HG03159 (cell line): ENCODE data around the gene GDF10.

Experiments used
- ATAC-seq: cut with Tn5 transposase; IDR thresholded peaks from one replicate; pipeline ENCODE4 v1.9.1; 2021; ENCODE audit warnings: mild to moderate bottlenecking, moderate library complexity; ENCODE audit not compliant: unreplicated experiment

The GDF10 gene

DNA sequence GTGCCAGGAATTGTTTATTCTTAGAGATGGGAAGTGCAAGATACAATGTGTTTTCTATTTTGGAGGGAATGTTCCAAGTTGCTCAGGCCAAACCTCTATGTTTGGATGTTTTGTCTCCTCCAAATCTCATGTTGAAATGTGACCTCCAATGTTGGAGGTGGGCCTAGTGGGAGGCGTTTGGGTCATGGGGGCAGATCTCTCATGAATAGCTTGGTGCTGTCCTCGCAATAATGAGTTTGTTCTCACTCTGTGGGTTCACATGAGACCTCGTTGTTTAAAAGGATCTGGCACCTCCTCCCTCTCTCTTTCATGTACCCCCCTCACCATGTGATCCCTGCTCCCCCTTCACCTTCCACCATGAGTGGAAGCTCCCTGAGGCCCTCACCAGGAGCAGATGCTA lies 8.3 kb upstream of the GDF10 start:
- no peak for ATAC-seq

DNA sequence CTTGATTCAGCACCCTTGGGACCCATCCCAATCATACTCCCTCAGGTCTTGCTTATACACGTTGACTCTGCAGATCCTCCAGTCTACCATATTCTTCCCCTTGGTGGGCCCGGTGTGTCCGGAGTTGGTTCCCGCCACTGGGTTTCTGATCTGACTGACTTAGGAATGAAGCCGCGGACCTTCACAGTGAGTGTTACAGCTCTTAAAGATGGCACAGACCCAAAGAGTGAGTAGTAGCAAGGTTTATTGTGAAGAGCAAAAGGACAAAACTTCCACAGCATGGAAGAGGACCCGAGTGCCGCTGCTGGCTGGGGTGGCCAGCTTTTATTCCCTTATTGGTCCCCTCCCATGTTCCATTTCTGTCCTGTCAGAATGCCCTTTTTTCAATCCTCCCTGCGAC lies 5.9 kb upstream of the GDF10 start:
- no peak for ATAC-seq

DNA sequence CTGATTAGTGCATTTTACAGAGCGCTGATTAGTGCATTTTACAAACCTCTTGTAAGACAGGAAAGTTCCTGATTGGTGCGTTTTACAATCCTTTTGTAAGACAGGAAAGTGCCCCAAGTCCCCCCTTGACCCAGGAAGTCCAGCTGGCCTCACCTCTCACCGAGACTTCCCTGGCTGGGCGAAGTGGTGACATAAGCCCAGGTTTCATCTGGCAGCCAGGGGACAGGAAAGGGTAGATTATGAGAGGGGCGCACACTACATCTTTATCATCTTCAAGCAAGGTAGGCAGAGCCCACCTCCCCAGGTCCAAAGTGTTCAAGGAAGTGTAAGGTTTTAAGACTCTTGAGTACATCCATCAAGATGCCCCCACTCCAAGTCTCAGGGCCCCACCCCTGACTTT lies 5.5 kb upstream of the GDF10 start:
- ATAC-seq: no peak

DNA sequence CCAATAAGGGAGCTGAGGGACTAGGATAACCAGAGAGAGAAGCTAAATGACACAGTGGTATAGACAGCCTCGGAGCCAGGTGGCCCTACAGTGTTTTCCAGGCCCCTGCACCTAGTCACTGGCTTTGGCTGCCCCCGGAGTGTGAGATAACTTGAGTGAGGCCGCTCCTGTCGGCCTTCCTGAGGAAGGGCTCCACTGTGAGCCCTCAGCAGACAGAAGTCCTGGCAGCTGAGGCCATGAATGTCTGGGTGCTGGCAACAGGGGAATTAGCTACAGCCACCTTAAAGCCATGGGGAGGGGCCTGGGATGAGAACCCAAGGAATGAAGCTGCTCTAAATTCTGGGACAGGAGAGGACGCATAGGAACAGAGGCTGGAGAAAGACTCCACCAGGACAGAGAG lies 4.6 kb upstream of the GDF10 start:
- no peak for ATAC-seq

DNA sequence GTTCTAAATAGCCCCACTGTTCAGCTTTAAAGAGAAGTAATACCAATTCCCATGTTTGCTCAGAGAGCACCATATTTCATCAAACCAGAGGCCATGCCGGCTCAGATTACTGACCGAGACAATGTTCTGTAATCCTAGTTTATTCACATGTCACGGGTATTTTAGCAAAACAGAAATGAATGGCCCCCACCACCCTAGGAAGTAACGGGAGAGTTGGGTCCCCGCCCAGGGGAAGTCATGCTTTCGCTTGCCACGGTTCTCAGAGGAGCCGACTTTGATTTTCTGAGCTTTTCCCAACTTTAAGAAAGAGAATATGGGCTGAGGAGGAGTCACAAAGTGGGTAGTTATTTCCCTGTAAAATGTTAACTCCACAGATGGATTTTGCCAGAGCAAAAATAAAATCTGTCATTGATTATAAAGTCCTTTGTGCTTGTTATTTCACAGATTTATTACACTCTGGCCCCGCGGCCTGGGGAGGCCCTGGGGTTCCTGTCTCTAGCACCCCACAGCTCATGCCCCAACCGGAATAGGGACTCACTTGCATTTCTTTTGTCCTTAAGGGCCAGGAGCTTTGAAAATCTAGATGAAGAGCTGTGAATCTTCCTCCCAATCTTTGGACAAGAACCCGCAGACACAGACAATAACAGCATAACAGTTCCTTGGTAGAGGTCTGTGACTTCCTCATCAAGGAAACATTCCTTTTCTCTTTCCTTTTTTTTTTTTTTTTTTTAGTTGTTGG lies 3.7 kb upstream of the GDF10 start:
- no peak for ATAC-seq

DNA sequence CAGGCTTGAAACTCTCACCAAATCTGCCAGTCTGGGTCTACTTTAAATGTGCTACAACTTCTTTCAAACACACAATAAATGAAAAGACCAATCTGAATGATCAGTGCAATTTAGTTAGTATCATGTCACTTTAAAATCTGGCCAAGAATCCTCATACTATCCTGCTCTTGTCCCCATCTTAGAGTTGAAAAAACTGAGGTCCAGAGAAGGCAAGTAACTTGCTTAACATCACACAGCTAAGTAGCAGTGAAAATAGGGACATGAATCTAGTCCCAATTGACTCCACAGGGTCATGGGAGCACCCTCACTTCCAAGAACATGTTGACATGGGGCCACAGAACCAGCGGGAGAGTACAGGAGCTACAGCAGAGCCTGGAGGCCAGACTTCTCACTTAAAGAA lies 3.1 kb upstream of the GDF10 start:
- ATAC-seq: no peak

DNA sequence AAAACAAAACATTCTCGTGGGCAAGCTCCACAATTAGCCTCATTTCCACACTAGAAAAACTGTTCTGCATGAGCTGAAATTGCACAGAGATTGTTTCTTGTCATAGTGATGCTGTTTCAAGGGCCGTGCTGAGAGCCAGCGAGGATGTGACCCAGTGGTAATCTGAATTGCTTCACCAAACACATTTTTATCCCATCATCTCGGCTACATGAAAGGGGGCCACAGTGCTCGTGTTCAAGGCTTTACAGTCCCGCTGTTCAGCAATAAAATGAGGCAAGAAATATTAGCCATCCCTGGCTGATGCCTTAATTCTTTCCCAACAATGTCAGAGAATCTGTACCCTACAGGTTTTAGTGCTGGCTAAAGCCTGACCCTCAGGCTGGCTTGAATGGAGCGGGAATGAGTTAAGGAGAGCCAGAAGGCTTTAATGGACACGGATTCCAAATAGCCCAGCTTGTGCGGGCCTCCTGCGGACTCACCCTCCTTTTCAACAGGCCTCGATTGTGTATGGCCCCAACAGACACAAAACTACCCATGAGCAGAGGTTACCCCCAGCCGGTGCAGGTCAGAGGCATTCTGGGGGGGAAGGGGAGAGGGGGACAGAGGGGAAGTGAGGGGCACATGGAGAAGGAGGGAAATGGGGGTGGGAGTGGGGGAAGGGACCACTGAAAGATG lies 2.0 kb upstream of the GDF10 start:
- no peak for ATAC-seq

DNA sequence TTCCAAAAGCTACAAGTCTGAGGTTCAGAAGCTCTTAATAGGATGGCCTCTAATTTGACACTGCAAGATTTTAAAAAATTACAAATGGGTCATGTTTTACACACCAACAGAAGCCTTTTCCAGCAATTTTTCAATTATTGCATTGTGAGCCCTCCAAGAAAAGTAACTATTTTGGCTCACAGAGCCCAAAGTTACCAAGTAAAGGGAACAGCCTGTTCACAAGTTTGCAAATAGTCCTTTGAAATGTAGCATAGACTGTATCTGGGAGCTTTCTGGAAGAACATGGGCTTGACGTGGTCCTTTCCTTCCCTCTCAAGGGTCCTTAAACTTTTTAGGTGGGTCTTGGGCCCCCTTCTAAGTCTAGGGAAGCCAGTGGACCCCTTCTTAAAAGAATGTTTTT lies 1.3 kb upstream of the GDF10 start:
- no peak for ATAC-seq

DNA sequence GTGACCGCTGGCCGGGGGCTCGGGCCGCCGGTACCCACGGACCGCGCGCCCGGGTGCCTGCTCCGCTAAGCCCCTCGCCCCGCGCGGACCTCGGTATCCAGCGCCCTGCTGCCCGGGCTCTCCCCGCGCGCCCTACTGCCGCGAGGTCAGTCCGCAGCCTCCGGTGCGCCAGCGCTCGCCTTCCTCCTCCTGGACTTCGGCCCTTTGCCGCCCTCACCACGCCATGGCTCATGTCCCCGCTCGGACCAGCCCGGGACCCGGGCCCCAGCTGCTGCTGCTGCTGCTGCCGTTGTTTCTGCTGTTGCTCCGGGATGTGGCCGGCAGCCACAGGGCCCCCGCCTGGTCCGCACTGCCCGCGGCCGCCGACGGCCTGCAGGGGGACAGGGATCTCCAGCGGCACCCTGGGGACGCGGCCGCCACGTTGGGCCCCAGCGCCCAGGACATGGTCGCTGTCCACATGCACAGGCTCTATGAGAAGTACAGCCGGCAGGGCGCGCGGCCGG lies 483 bp downstream of the GDF10 start:
- no peak for ATAC-seq

DNA sequence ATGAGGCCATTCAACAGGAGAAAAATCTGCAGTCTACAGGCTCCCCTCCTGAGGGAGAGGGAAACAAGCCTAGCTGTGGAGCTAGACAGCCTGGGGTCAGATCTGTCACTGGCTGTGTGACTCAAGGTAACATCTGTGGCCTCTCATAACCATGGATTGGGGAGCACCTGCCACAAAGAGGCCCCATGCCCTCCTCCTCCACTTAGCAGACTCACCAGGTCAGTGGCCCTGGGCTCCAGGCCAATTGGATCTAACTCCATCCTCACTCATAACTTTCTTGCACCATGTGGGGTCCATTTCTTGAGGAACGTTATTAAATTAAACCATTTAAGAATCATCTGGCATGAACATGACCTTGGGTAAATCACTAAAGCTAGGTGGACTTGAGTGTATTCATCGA lies 1.8 kb downstream of the GDF10 start:
- no peak for ATAC-seq

DNA sequence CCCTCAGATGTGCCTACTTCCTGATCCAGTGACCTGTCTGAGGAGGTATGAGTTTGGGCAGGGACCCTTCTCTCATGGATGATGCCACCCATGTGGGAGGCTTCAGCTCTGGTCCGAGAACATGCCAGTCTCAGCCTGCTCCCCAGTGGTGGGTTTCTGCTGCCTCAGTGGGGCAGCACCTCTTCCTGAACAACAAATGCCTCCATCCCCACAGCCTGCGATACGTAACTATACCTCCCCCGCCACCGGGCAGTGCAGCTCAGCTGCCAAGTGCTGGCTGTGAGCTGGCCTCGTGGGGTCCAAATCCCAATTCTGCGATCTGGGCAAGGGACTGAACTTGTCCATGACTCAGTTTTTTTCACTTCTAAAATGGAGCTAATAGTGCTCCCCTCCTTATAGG lies 3.1 kb downstream of the GDF10 start:
- ATAC-seq: no peak

DNA sequence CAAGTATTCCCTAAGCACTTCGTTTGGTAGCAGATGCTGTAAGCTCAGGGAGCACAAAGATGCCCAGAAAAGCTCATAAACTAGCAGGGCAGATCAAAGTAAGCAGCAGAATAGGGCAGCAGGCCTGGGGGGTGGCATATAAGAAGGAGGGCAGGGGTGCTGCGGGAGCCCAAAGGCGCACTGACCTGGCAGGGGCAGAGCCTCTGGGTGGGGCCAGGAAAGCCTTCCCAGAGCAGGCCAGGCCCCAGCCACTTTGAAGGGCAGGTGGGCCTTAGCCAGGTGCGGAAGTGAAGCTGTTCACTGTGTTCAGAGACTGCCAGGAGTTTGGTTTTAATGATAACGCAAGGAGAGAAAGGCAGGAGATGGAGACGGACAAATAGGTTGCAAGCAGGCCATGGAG lies 3.9 kb downstream of the GDF10 start:
- no peak for ATAC-seq

DNA sequence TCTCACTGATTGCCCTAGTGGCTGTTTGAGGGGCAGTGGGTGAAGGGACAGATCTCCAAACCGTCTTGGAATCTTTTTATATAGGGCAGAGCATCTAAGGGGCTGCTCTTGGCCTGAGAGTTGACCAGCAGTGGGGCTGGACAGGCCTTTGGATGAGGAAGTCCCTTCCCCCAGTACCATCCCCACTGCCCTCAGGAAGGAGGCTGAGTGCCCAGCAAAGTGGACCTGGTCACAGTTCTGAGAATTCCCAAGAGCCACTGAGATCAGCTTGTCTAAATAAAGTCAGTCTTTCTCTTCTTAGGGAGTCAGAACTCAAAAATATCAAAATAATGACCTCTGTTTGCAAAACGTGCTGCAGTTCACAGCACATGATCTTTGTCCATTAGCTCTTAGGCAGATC lies 5.6 kb downstream of the GDF10 start:
- ATAC-seq: no peak

DNA sequence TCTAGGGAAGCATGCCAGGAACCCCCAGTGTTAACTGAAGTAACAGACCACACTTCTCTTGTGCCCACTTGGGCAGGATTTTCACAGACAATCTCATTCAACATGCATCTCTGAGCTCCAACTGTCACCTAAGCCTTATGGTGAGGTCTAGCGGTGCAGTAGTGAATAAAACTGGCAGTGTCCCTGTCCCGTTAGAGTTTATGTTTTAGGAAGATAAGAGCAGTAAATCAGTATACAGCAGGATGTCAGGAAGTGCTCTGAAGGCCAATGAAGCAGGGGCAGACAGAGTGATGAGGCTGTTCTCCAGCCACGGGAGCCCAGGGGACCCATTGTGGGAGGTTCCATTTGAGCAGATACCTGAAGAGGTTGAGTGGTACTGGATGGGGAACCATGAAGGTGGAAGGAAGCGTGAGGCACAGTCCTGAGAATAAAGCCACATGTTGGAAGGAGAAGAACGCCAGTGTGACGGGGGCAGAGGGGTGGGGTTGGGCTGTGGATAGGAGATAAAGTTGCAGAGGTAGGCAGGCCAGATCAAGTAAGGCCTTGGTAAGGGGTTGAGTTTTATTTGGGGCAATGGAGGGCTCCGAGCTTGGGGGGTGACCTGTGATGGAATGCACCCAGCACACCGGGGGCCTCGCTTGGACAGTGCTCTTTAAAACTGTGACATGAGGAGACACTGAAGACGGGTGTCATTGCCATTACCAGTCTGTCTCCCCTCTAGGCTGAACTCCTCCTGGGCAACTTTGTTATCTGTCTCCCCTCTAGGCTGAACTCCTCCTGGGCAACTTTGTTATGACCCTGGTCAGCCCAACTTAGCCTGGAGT lies 6.6 kb downstream of the GDF10 start:
- no peak for ATAC-seq

DNA sequence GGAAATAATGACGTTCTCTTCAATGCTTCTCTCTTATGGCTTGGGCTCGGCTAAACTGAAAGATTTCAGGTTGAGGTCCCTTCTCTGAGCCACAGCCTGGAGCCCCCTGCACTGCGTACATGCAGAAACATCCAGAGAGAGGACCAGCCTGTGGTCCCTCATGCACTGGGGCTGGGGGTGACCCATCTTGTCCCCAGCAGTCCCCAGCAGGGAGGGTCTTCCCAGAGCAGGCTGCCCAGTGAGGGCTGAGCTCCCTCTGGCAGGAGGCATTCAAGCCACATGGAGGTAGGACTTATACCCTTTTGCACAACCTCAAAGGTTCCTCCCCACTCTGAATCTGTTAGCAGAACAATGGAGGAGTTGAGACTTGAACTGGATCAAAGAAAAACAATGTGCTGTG lies 7.4 kb downstream of the GDF10 start:
- no peak for ATAC-seq

DNA sequence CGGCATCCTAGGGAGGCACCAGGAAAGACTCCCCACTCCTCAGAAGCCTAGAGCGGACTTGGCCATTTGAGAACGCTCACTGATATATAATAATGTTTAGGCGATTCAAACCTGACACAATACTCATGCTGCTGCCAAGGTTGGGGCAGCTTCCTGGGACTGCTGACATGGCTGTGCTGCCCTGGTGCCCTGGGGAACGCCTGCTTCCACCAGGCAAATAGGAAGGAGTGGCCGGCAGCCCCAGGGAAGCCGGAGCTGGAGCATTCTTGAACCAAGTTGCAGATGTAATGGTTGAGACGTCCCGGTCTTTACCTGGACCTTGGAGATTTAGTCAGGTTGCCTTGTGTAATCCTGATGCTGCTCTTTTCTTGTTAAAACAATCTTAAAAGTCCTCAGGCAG lies 8.8 kb downstream of the GDF10 start:
- ATAC-seq: no peak

DNA sequence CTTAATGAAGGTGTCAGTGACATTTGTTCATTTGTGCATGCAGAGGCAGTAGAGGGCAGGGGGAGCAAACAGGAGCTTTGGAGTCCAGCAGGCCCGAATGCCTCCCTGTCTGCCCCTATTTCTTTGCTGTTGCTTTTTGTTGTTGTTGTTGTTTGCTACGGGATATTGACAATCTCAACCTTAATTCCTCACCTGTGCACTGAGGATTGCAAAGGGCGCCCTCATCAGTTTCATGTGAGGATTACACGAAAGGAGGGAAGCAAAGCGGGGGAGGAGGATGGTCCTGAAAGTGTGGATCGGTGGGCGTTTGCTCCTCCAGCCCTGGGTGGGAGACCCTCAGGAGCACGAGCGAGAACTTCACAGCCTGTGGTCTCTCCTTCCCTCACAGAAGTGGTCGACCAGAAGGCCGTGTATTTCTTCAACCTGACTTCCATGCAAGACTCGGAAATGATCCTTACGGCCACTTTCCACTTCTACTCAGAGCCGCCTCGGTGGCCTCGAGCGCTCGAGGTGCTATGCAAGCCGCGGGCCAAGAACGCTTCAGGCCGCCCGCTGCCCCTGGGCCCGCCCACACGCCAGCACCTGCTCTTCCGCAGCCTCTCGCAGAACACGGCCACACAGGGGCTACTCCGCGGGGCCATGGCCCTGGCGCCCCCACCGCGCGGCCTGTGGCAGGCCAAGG lies 9.6 kb downstream of the GDF10 start:
- no peak for ATAC-seq

DNA sequence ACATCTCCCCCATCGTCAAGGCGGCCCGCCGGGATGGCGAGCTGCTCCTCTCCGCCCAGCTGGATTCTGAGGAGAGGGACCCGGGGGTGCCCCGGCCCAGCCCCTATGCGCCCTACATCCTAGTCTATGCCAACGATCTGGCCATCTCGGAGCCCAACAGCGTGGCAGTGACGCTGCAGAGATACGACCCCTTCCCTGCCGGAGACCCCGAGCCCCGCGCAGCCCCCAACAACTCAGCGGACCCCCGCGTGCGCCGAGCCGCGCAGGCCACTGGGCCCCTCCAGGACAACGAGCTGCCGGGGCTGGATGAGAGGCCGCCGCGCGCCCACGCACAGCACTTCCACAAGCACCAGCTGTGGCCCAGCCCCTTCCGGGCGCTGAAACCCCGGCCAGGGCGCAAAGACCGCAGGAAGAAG lies 10.1 kb downstream of the GDF10 start:
- no peak for ATAC-seq

DNA sequence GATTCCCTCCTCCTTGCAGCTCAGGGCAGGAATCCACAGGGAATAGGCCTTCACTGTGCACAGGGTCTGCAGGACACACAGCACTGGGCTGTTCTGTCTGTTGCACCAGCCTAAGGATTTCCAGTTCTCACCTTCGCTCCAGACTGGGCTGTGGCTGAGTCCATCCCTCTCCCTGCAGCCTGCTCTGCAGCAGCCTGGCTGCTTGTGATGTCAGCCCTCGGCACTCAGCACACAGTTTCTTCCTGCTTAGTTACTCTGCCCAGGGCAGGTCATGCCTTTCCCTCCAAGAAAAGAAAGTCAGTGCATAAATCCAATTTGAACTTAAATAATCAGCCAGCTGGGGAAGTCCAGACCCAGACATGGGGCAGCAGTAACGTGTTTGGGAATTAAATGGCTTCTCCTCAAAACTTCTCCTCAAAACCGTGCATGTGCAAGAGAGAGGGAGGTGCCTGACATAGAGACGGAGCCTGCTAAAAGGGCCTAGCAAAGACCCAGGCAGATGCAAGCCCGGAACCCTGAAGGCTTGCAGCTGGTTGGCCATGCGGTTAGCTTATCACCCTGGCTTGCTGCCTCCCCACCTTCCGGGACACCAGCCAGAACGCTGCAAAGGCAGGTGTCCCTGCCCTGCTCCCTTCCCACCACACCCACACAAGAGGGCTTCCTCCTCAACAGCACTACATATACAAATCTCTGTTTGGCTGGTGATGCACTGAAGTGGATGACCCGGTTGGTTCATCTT lies 11.4 kb downstream of the GDF10 start:
- no peak for ATAC-seq

DNA sequence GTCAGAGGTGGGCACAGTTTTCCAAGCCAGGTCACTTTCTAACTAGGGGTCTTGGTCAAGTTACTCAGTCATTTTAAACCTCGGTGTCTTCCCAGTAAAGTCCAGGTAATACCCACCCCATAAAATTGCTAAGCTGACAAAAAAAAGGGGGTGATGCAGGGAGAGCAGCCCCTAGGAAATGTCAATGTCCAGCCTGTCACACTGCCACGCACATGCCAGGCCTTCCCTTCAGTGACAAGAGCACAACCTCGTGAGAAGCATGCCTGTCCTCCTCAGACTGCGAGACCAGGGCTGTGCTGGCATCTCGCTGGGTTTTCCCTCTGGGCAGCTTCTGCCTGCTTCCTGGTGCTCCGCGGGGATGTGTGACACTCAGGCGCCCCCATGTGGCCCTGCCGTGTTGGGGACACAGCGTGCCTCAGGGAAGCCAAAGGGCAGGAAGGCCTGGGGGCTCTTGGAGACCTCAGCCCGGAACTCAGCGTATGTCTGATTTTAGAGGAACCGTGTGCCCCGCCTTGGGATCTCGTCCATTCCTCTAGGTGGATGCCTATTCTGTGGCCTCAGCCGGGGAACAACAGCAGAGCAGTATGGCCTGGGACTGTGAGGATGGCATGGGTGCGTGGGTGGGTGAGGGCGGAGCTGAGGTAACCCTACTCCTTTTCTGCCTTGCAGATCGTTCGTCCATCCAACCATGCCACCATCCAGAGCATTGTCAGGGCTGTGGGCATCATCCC lies 12.1 kb downstream of the GDF10 start:
- peak; percentile 78 for ATAC-seq
